Stimulated activated CD8-positive, alpha-beta memory T cell treated with anti-CD3 and anti-CD28 coated beads, Interleukin-4, amount 100 ng/mL, for 1 hour (primary cell): Measurements from ENCODE around the gene ZNF189.
A peak's percentile ranks its signal among the peaks of the same experiment; 100 is the strongest.
"Not testable (repeated sequence)": the region's sequence is repeated elsewhere in the genome, so short reads cannot be mapped to it uniquely, and the experiment has no call there.

Experiments used
- DNase-seq, 2 donors: peaks; one replicate each; pipeline ENCODE4 v3.0.0-alpha.2; 2020; ENCODE audit warnings: low read depth in 2 of 2, low spot score in 1 of 2

ZNF189 gene

GRCh38 chr9:101376111-101376848 is 22.4 kb upstream of the ZNF189 start:
- no peak for DNase-seq

- DNase-seq, result no peak
These were observed 18.4 kb upstream of the ZNF189 start for GRCh38 chr9:101380295-101380694.

- DNase-seq, result no peak
These were observed 17.5 kb upstream of the ZNF189 start for GRCh38 chr9:101381118-101381517.

GRCh38 chr9:101381833-101382342 is 16.8 kb upstream of the ZNF189 start:
- DNase-seq, result no peak

GRCh38 chr9:101383361-101383760 is 15.3 kb upstream of the ZNF189 start:
- DNase-seq, result no peak

GRCh38 chr9:101384873-101385536 is 13.6 kb upstream of the ZNF189 start, which contains the start of gene BAAT:
Gene BAAT (minus strand): TSS chr9:101385006. CDS start chr9:101371404, 13,602 bp downstream.
- DNase-seq, result not testable (repeated sequence)

GRCh38 chr9:101387871-101388506 is 10.7 kb upstream of the ZNF189 start:
- DNase-seq, result no peak

- no peak for DNase-seq
These were observed 10.1 kb upstream of the ZNF189 start for GRCh38 chr9:101388507-101388993.

GRCh38 chr9:101393135-101393534 is 5.5 kb upstream of the ZNF189 start:
- no peak for DNase-seq

- DNase-seq, result no peak
These were observed 4.0 kb upstream of the ZNF189 start for GRCh38 chr9:101394687-101395086.

GRCh38 chr9:101397746-101398067 is 944 bp upstream of the ZNF189 start:
- no peak for DNase-seq

GRCh38 chr9:101398930-101399642 is 435 bp downstream of the ZNF189 start:
- peak in 1 of 2 donors; percentile 5 for DNase-seq

- no peak for DNase-seq
These were observed 956 bp downstream of the ZNF189 start for GRCh38 chr9:101399643-101399970.

- no peak for DNase-seq
These were observed 1.5 kb downstream of the ZNF189 start for GRCh38 chr9:101400120-101400519.

GRCh38 chr9:101403516-101404285 is 5.0 kb downstream of the ZNF189 start:
- no peak for DNase-seq

GRCh38 chr9:101408374-101409078 is 9.9 kb downstream of the ZNF189 start:
- no peak for DNase-seq

- DNase-seq, result no peak
These were observed 10.4 kb downstream of the ZNF189 start for GRCh38 chr9:101409079-101409477.

- DNase-seq, result no peak
These were observed 16.2 kb downstream of the ZNF189 start for GRCh38 chr9:101414839-101415238.

GRCh38 chr9:101415578-101415977 is 16.9 kb downstream of the ZNF189 start:
- DNase-seq, result no peak

GRCh38 chr9:101417389-101417788 is 18.7 kb downstream of the ZNF189 start:
- DNase-seq, result no peak
